HUES64 (cell line): ENCODE measurements around the gene COPS8.

Experiments
- H3K27ac ChIP-seq: 2 replicates; pipeline ENCODE4 v1.7.0; 2013; ENCODE audit warnings: low read depth, low read length, inconsistent platforms
- H3K27me3 ChIP-seq: 2 replicates; pipeline ENCODE4 v1.6.1; 2013; ENCODE audit warnings: mild to moderate bottlenecking, low read length; ENCODE audit not compliant: insufficient read depth
- H3K36me3 ChIP-seq: 2 replicates; pipeline ENCODE4 v1.6.1; 2013; ENCODE audit warnings: mild to moderate bottlenecking, low read length; ENCODE audit not compliant: insufficient read depth
- H3K4me1 ChIP-seq: 2 replicates; pipeline ENCODE4 v1.6.1; 2013; ENCODE audit warnings: mild to moderate bottlenecking, low read length, moderate library complexity; ENCODE audit not compliant: insufficient read depth
- H3K4me3 ChIP-seq: 2 replicates; pipeline ENCODE4 v1.5.1; 2013; ENCODE audit warnings: mild to moderate bottlenecking, low read length, moderate library complexity
- H3K9ac ChIP-seq: 2 replicates; pipeline ENCODE4 v1.6.1; 2013; ENCODE audit warnings: mild to moderate bottlenecking, low read depth, low read length
- H3K9me3 ChIP-seq: 2 replicates; pipeline ENCODE4 v1.6.1; 2013; ENCODE audit warnings: low read depth, low read length; ENCODE audit not compliant: insufficient read depth
- WGBS: fragments of 150-250, 120-280 bp; methylation state at CpG from one replicate; pipeline ENCODE4 v1.1.7; 2013; ENCODE audit warnings: missing lambda C conversion rate; 5-methylcytosine and 5-hydroxymethylcytosine counted together

Gene COPS8

DNA sequence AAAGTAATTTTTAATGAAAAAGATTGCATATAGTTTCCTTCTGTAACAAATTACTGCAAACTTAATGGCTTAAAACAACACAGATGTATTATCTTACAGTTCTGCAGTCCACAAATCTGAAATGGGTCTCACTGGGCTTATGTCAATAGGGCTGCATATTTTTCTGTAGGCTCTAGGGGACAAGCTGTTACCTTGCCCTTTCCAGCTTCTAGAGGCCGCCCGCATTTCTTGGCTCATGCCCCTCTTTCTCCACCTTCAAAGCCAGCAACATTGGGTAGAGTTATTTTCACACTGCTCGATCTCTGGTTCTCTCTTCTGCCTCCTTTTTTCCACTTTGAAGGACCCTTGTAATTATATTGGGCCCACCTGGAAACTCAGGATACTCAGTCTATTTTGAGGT is 16.7 kb downstream of the COPS8 start:
- Histone ChIP-seq H3K9me3 (no peaks in the 10 kb centered on the region), H3K4me3 (no peak overlapping the region), H3K27me3 (no peaks in the 10 kb centered on the region), H3K27ac (no peak overlapping the region), H3K4me1 (peaks cover 17% of the 10 kb centered on the region; the same call in 1 of the 2 replicates), H3K9ac (no peak overlapping the region), H3K36me3 (peaks cover 47% of the 10 kb centered on the region)
- 90% methylated on average over 3 of the region's 3 CpGs for WGBS

DNA sequence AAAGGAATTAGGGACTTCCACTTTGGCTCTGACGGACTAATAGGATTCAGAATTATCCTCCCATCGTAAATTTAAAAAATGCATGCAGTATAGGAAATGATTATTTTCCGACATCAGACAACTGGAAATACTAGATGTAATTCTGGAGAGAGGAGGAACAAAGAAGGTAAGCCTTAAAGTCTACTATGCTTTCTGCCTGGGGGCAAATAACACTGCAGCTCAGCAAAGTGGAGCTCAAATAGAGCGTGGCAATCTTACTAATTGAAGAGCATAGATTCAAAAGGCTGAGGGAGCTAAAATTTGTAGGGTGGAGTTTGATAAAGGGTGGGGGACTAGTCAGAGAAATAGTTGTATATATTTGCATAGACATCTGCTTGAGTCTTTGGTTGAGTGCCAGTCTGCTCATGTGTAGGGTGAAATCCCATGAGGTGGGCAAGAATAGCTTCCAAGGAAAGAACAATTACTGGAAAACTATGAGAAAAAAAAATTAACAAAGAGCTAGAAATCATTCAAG is 23.8 kb downstream of the COPS8 start:
- Histone ChIP-seq H3K36me3 (no peaks in the 10 kb centered on the region), H3K9me3 (peaks cover 10% of the 10 kb centered on the region; the same call in 1 of the 2 replicates), H3K9ac (no peak overlapping the region), H3K4me3 (no peak overlapping the region), H3K27me3 (no peaks in the 10 kb centered on the region), H3K27ac (no peak overlapping the region), H3K4me1 (no peaks in the 10 kb centered on the region)
- WGBS, result 94% methylated on average over 4 of the region's 4 CpGs

DNA sequence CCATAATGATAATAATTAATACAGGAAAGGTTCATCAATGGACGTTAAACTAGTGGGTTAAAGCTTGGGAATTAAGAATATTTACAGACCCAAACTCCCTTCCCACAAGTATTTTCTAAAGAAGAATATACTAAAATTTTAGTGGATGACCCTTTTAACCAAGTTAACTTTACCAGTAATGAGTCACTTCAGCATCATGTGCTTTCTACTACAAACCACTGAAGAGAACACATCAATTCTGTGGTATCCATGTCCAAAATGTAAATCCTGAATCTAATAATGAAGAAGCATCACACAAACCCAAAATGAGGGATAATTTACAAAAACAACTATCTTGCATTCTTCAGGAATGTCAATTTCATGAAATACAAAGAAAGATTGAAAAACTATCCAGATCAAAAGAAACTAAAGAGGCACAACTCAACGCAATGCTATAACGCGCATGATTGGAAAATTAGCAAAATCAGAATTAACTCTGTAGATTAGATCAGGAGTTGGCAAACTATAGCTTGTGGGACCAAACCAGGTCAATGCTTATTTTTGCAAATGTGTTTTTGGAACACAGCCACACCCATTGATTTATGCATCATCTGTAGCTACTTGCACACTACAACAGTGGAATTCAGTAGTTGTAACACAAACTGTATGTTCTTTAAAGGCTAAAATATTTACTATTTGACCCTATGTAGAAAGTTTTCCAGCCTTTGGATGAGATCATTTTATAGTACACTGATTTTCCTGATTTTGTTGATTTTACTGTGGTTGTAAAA is 27.5 kb downstream of the COPS8 start:
- H3K27ac ChIP-seq, result no peak overlapping the region
- WGBS, result 96% methylated on average over 3 of the region's 4 CpGs
- no peaks in the 10 kb centered on the region for H3K4me1 ChIP-seq
- H3K9ac ChIP-seq, result no peak overlapping the region
- H3K4me3 ChIP-seq, result no peak overlapping the region
- H3K36me3 ChIP-seq, result no peaks in the 10 kb centered on the region
- H3K9me3 ChIP-seq, result peaks cover 10% of the 10 kb centered on the region; the same call in 1 of the 2 replicates
- H3K27me3 ChIP-seq, result no peaks in the 10 kb centered on the region

DNA sequence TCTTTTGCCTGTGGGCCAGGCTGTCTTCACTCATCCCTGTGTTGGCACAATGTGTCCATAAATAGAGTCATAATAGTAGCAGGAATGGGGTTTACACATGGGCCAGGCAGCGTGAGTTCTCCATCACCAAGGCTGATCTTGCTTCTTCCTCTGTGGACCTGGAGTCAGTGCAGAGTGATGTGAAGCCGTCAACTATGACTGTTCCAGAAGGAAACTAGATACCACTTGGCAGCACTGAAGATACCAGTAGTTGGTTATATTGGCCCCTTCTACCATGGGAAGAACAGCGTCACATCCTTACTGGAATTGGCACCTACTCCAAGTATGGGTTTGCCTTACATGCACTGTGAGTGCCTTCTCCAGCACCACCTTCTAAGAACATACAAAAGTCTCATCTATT is 30.2 kb downstream of the COPS8 start:
- no peak overlapping the region for H3K4me3 ChIP-seq
- H3K27ac ChIP-seq, result no peak overlapping the region
- H3K9ac ChIP-seq, result no peak overlapping the region
- H3K36me3 ChIP-seq, result no peaks in the 10 kb centered on the region
- 99% methylated on average over 3 of the region's 3 CpGs for WGBS
- H3K9me3 ChIP-seq, result no peaks in the 10 kb centered on the region
- H3K27me3 ChIP-seq, result no peaks in the 10 kb centered on the region
- no peaks in the 10 kb centered on the region for H3K4me1 ChIP-seq

DNA sequence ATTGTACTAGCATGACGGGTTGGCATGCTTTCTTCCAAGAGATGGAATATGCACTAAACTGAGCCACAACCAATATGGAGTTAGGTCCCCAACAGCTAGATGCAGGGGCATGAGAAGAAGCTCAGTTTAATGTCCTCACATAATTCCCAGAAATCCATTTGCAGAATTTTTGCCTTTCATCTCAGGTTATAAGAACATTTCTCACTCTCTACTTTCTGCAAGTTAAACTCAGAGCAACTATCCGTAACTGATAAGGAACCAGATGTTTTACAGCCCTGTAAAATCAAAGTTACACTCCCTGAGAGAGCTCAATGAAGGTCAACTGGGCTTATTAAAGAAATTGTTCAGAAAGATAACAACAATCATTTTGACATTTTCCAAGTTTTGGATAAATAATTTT is 30.7 kb downstream of the COPS8 start:
- 92% methylated on average over 2 of the region's 2 CpGs for WGBS
- Histone ChIP-seq H3K9ac (no peak overlapping the region), H3K36me3 (no peaks in the 10 kb centered on the region), H3K27ac (no peak overlapping the region), H3K27me3 (no peaks in the 10 kb centered on the region), H3K9me3 (no peaks in the 10 kb centered on the region), H3K4me3 (no peak overlapping the region), H3K4me1 (no peaks in the 10 kb centered on the region)

DNA sequence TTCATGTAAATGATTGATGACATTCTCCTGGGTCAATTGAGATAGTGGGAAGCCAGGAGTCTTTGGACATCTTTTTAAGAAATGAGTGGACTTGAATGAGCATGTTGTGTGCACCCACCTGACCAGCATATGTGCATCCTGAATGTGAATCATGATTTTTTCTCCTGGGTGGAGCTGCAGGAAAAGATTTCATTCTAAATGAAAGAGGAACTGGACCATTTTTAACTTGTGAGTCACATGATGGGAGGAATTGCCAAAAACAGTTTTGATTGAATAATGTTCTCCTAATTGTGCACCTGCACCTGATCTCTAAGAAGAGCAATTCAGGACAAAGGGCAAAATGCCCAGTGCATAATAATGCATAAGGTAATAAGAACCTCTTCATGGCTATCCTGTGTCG is 32.3 kb downstream of the COPS8 start:
- WGBS, result 81% methylated on average over 1 of the region's 1 CpG
- Histone ChIP-seq H3K36me3 (no peaks in the 10 kb centered on the region), H3K4me1 (no peaks in the 10 kb centered on the region), H3K9me3 (0 out of 2 replicates have a peak, but pooled peaks cover 5% of the 10 kb centered on the region), H3K4me3 (no peak overlapping the region), H3K9ac (no peak overlapping the region), H3K27me3 (no peaks in the 10 kb centered on the region), H3K27ac (no peak overlapping the region)

DNA sequence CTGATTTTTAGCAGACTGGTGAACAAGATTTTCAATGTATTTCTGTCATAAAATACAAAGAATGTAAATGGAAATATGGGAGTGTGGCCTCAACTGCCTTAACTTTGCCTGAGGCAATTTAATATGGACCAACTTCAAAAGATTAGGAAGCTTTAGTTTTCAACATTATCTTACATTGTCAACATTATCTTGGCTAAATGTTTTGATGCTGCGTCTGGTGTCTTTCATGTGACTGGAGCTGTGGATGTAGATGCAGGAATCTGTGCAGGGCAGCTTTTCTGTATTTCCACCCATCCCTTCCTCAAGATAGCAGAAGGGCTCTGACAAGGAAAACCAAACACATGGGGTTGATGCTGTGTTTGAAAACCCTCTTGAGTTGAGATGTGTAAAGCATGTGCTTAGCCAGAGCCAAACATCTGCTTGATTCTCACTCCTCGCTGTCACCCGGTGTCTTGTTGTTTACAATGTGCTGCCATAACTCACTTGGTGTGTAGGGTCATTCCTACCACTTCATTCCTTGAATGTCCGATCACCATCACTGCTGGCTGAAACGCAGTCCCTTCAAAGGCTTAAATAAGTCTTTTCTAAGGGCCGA is 33.0 kb downstream of the COPS8 start:
- H3K9ac ChIP-seq, result no peak overlapping the region
- H3K9me3 ChIP-seq, result 0 out of 2 replicates have a peak, but pooled peaks cover 5% of the 10 kb centered on the region
- WGBS, result 80% methylated on average over 5 of the region's 6 CpGs

DNA sequence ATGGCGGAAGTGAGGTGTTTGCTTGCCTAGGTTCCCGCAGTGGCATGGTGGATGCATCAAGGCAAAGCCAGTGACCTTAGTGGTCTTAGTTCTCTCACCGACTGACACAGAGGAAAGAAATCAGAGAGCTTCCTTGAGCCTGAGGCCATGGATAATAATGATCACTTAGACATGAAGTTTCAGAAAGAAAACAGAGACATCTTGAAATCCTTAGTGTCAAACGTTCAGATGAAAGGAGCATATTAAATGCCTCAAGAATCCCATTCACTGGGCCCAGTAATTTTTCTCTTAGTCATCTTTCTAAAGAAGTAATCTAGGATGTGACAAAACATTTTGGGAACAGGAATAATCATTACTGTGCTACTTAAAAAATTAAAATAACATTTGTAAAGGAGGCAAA is 35.2 kb downstream of the COPS8 start:
- H3K27ac ChIP-seq, result no peak overlapping the region
- H3K36me3 ChIP-seq, result no peaks in the 10 kb centered on the region
- WGBS, result 92% methylated on average over 4 of the region's 4 CpGs
- no peak overlapping the region for H3K9ac ChIP-seq
- H3K4me3 ChIP-seq, result no peak overlapping the region
- H3K9me3 ChIP-seq, result 0 out of 2 replicates have a peak, but pooled peaks cover 5% of the 10 kb centered on the region
- H3K4me1 ChIP-seq, result no peaks in the 10 kb centered on the region
- H3K27me3 ChIP-seq, result no peaks in the 10 kb centered on the region

More for the DNA sequence above, 33.0 kb downstream of the COPS8 start:
- Histone ChIP-seq H3K27me3 (no peaks in the 10 kb centered on the region), H3K27ac (no peak overlapping the region), H3K36me3 (no peaks in the 10 kb centered on the region), H3K4me1 (no peaks in the 10 kb centered on the region), H3K4me3 (no peak overlapping the region)

DNA sequence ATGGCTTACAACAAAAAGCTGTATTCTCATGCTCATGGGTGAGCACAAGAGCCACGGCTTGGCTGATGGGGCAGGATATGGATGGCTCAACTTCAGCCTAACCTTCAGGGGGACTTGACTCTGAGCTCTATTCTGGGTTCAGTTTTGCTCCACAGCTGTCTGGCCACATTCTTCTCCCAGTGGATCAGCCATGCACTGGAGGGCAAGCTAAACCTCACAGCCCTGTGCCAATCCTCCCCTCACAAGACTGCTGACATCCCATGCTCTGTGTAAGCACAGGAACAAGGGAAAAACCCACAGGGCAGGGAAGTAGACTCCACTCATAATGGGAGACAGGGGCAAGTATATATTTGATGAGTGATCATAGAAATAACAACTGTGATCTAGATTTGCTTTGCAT is 35.6 kb downstream of the COPS8 start:
- 0 out of 2 replicates have a peak, but pooled peaks cover 5% of the 10 kb centered on the region for H3K9me3 ChIP-seq

DNA sequence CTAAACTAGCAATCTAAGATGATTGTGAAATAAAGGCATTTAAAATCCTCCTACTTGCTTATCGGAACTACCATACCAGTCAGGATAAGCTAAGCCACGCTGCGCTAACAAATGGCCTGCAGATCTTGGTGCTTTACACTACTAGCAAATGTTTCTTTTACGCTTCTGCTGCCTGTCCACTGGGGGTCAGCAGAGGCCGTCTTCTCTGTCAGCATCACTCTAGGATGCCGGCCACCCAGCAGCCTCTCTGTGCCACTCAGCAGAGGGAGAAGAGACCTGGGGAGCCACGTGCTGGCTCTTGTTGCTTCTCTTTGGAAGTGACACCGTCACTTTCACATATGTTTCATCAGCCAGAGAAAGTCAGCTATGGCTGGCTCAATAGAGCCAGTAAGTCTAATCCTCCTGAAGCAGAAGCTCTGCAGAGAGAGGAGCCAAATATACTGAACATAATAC is 36.6 kb downstream of the COPS8 start:
- Histone ChIP-seq H3K4me3 (no peak overlapping the region), H3K4me1 (no peaks in the 10 kb centered on the region), H3K27me3 (no peaks in the 10 kb centered on the region), H3K27ac (no peak overlapping the region), H3K36me3 (no peaks in the 10 kb centered on the region), H3K9me3 (0 out of 2 replicates have a peak, but pooled peaks cover 5% of the 10 kb centered on the region), H3K9ac (no peak overlapping the region)
- 67% methylated on average over 8 of the region's 8 CpGs for WGBS

More for the DNA sequence above, 35.6 kb downstream of the COPS8 start:
- H3K9ac ChIP-seq, result no peak overlapping the region
- WGBS, result 94% methylated on average over 1 of the region's 1 CpG
- no peaks in the 10 kb centered on the region for H3K4me1 ChIP-seq
- H3K4me3 ChIP-seq, result no peak overlapping the region
- no peak overlapping the region for H3K27ac ChIP-seq
- H3K36me3 ChIP-seq, result no peaks in the 10 kb centered on the region
- no peaks in the 10 kb centered on the region for H3K27me3 ChIP-seq

DNA sequence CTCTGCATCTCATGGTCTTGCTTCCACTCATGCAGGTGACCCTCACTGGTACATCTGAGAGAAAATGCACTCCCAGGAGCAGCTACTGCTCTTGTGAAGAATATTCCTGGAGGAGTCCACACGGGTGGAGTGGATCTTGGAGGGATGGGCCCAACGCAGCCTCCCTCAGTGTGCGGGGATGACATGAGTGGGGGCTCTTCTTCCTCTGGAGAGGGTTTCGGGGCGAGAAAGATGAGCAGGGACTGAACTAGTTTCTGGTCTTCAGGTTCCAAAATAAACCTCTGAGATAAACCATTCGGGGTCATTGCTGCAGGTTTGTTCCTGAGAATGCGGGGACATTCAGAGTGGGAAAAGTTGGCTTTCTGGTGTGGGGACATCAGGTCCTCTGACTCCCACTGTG is 39.1 kb downstream of the COPS8 start:
- Histone ChIP-seq H3K9ac (no peak overlapping the region), H3K27me3 (no peaks in the 10 kb centered on the region), H3K4me3 (no peak overlapping the region), H3K4me1 (peaks cover 8% of the 10 kb centered on the region; the same call in 1 of the 2 replicates), H3K36me3 (no peaks in the 10 kb centered on the region), H3K27ac (no peak overlapping the region), H3K9me3 (0 out of 2 replicates have a peak, but pooled peaks cover 5% of the 10 kb centered on the region)
- WGBS, result 94% methylated on average over 7 of the region's 7 CpGs
